Panc1 (cell line): ENCODE data around the gene SLIT3. TPM values are rescaled to one million over a fixed set of nuclear protein-coding genes. Genes with fewer than 3 reads are reported as not detected.

Experiments used
- ATAC-seq: fragments of 200-7000 bp; cut with Tn5 transposase; 2 replicates; pipeline ENCODE4 v1.9.1; 2020; ENCODE audit warnings: mild to moderate bottlenecking, moderate library complexity
- BruUV-seq: library from RNA; stranded (reverse); fragments of 400-500 nt; replicated peaks from 2 replicates; lab custom pipeline; 2021; lab: Mats Ljungman, UMichigan
- CTCF ChIA-PET: fragments of 300-600 bp; sonication (Branson Sonifier 250); formaldehyde crosslinking; loops from one replicate; lab custom pipeline; 2022; ENCODE audit warnings: antibody characterized with exemption; lab: Charles Lee
- POLR2A ChIA-PET: fragments of 300-600 bp; sonication (Branson Sonifier 250); formaldehyde crosslinking; loops from one replicate; lab custom pipeline; 2022; ENCODE audit warnings: antibody characterized with exemption; lab: Charles Lee
- DNase-seq: peaks from one replicate; pipeline ENCODE4 v3.0.0-alpha.2; 2010; ENCODE audit warnings: low read depth, low spot score
- H3K27ac ChIP-seq: 2 replicates; pipeline ENCODE4 v1.5.1; 2011; ENCODE audit warnings: mild to moderate bottlenecking, low read length, inconsistent platforms
- H3K27me3 ChIP-seq: fragments of 200-500 bp; sonication (Bioruptor generic); 2 replicates; pipeline ENCODE4 v1.6.0; 2014; ENCODE audit warnings: low read length, inconsistent platforms; ENCODE audit not compliant: control insufficient read depth, insufficient read depth
- H3K36me3 ChIP-seq: fragments of 200-500 bp; sonication (Bioruptor generic); 2 replicates; pipeline ENCODE4 v1.5.1; 2014; ENCODE audit warnings: inconsistent platforms, mild to moderate bottlenecking, low read length, moderate library complexity; ENCODE audit not compliant: control insufficient read depth, insufficient read depth
- H3K4me1 ChIP-seq: 2 replicates; pipeline ENCODE4 v1.5.1; 2011; ENCODE audit warnings: inconsistent platforms, mild to moderate bottlenecking, low read length, moderate library complexity; ENCODE audit not compliant: control insufficient read depth, insufficient read depth
- H3K4me3 ChIP-seq, 2 experiments: 2 replicates each; pipeline ENCODE4 v1.5.1; 2011 to 2012; ENCODE audit warnings: low read depth in 2 of 2, low read length in 2 of 2, mild to moderate bottlenecking in 2 of 2, inconsistent platforms in 1 of 2, moderate library complexity in 1 of 2
- H3K9me3 ChIP-seq: fragments of 200-500 bp; sonication (Bioruptor generic); 2 replicates; pipeline ENCODE4 v1.5.1; 2014; ENCODE audit warnings: low read depth, mild to moderate bottlenecking, inconsistent platforms, low read length, moderate library complexity; ENCODE audit not compliant: control insufficient read depth, insufficient read depth
- POLR2AphosphoS5 ChIP-seq: IDR thresholded peaks from 2 replicates; pipeline ENCODE4 v1.6.1; 2012; ENCODE audit warnings: mild to moderate bottlenecking, low read depth, low read length, moderate library complexity
- SIN3A ChIP-seq: IDR thresholded peaks from 2 replicates; pipeline ENCODE4 v1.6.1; 2012; ENCODE audit warnings: low read depth, mild to moderate bottlenecking, low read length, moderate library complexity, borderline replicate concordance; ENCODE audit not compliant: insufficient read depth
- TCF7L2 ChIP-seq: IDR thresholded peaks from 2 replicates; pipeline ENCODE4 v1.6.1; 2011; ENCODE audit warnings: mild to moderate bottlenecking, low read depth, low read length, inconsistent platforms
- in situ Hi-C: cut with HindIII; loops from 2 replicates; pipeline ENCODE4 v1.10.0; 2016; ENCODE audit warnings: low sequenced_read_pairs, low pct_unique_long_range_greater_than_20kb
- intact Hi-C: fragments of 100-400 bp; cut with micrococcal nuclease; formaldehyde crosslinking; loops from one replicate; pipeline ENCODE4 v1.10.0; 2022; ENCODE audit not compliant: unreplicated experiment
- total RNA-seq: library from RNA; stranded (reverse); gene quantifications from one replicate; pipeline ENCODE4 v1.2.1, GENCODE V29; 2021; ENCODE audit not compliant: unreplicated experiment
- TF ChIP-seq, protein P1 (sequence below): fragments of 450-650 bp; IDR thresholded peaks from 2 replicates; pipeline ENCODE4 v1.5.1; 2017; ENCODE audit warnings: mild to moderate bottlenecking
- TF ChIP-seq, protein P2 (sequence below), 2 experiments: IDR thresholded peaks; 2 replicates each; pipeline ENCODE4 v1.6.1; 2011 to 2012; ENCODE audit warnings: low read depth in 2 of 2, control low read depth in 1 of 2, low read length in 1 of 2, mild to moderate bottlenecking in 1 of 2, moderate library complexity in 1 of 2; ENCODE audit not compliant: insufficient read depth in 1 of 2

Gene SLIT3
- total RNA-seq, 1 experiment from 2014 or later = 26.4 TPM

DNA sequence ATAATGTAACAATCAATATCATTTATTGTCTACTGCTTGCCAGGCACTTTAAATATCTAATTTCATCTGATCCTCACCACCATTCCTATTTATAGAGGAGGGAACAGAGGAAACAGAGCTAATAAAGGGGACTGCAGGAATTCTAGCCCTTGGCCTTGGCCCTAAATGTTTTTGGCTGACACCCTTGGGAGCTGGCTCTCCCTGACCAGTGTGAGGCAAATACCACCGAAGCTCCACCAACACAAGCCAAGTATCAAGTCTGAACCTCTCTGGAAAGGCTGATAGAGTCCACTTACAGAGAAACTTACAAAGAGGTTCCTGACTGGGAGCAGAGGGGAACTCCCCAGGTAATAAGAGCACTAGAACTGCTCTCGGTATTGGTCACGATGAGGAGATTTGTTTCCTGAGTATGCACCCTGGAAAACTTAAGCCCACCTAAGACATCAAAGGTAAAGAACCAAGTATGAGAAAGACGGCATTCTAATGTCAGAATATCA, 478.6 kb downstream of the SLIT3 start:
- no peak overlapping the region for H3K27ac ChIP-seq
- POLR2A ChIA-PET = no interaction called here
- intact Hi-C loops (no loop called here), in situ Hi-C loops (no loop called here)
- H3K27me3 ChIP-seq = no peaks in the 10 kb centered on the region
- TF ChIP-seq, protein P1, sequence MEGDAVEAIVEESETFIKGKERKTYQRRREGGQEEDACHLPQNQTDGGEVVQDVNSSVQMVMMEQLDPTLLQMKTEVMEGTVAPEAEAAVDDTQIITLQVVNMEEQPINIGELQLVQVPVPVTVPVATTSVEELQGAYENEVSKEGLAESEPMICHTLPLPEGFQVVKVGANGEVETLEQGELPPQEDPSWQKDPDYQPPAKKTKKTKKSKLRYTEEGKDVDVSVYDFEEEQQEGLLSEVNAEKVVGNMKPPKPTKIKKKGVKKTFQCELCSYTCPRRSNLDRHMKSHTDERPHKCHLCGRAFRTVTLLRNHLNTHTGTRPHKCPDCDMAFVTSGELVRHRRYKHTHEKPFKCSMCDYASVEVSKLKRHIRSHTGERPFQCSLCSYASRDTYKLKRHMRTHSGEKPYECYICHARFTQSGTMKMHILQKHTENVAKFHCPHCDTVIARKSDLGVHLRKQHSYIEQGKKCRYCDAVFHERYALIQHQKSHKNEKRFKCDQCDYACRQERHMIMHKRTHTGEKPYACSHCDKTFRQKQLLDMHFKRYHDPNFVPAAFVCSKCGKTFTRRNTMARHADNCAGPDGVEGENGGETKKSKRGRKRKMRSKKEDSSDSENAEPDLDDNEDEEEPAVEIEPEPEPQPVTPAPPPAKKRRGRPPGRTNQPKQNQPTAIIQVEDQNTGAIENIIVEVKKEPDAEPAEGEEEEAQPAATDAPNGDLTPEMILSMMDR = no peak
- TF ChIP-seq, protein P2, sequence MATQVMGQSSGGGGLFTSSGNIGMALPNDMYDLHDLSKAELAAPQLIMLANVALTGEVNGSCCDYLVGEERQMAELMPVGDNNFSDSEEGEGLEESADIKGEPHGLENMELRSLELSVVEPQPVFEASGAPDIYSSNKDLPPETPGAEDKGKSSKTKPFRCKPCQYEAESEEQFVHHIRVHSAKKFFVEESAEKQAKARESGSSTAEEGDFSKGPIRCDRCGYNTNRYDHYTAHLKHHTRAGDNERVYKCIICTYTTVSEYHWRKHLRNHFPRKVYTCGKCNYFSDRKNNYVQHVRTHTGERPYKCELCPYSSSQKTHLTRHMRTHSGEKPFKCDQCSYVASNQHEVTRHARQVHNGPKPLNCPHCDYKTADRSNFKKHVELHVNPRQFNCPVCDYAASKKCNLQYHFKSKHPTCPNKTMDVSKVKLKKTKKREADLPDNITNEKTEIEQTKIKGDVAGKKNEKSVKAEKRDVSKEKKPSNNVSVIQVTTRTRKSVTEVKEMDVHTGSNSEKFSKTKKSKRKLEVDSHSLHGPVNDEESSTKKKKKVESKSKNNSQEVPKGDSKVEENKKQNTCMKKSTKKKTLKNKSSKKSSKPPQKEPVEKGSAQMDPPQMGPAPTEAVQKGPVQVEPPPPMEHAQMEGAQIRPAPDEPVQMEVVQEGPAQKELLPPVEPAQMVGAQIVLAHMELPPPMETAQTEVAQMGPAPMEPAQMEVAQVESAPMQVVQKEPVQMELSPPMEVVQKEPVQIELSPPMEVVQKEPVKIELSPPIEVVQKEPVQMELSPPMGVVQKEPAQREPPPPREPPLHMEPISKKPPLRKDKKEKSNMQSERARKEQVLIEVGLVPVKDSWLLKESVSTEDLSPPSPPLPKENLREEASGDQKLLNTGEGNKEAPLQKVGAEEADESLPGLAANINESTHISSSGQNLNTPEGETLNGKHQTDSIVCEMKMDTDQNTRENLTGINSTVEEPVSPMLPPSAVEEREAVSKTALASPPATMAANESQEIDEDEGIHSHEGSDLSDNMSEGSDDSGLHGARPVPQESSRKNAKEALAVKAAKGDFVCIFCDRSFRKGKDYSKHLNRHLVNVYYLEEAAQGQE (IDR thresholded peaks at IDR 0.05; ENCODE audit: insufficient read depth in 1 of 2, low read depth in 2 of 2, low read length in 1 of 2) = no peak
- TF ChIP-seq POLR2AphosphoS5 (no peak), TCF7L2 (no peak), SIN3A (no peak)
- no peaks in the 10 kb centered on the region for H3K36me3 ChIP-seq
- no peaks in the 10 kb centered on the region for H3K4me1 ChIP-seq
- CTCF ChIA-PET = no interaction called here
- H3K9me3 ChIP-seq = no peaks in the 10 kb centered on the region
- DNase-seq (no peak), ATAC-seq (no peak)
- H3K4me3 ChIP-seq = no peak overlapping the region
- no TSS peak for BruUV-seq

DNA sequence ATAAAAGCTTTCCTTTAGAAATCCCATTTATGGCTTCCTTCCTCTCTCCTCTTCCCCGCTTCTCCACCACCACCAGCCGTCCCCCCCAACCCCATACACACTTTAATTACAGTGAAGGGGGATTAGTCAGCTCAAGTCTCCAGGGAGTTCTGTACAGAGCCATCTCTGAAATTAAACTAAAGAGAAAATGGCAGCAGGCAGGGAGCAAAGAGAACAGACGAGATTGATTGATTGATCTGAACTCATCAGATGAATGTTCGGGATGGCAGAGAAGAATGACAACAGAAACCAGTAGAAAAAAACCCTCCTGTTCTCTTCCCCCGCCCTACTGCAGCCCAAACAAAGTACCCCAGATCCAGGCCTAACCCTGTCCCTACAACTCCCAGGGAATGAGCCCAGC, 480.1 kb downstream of the SLIT3 start:
- in situ Hi-C loops = no loop called here
- no peak for TF ChIP-seq SIN3A
- TF ChIP-seq TCF7L2 = no peak
- TF ChIP-seq, protein P2 (IDR thresholded peaks at IDR 0.05; ENCODE audit: insufficient read depth in 1 of 2, low read depth in 2 of 2, low read length in 1 of 2) = no peak
- TF ChIP-seq, protein P1 = no peak
- TF ChIP-seq POLR2AphosphoS5 = no peak
- DNase-seq (no peak), ATAC-seq (no peak)
- Histone ChIP-seq H3K9me3 (no peaks in the 10 kb centered on the region), H3K4me1 (no peaks in the 10 kb centered on the region), H3K36me3 (no peaks in the 10 kb centered on the region), H3K27me3 (no peaks in the 10 kb centered on the region), H3K27ac (no peak overlapping the region), H3K4me3 (no peak overlapping the region)
- ChIA-PET CTCF (no interaction called here), POLR2A (no interaction called here)
- intact Hi-C loops = no loop called here
- BruUV-seq = no TSS peak
